Lung (tissue), 12 donors: ENCODE measurements around the gene SYN1. TPM values are rescaled to one million over a fixed set of nuclear protein-coding genes. Genes with fewer than 3 reads are reported as not detected.

Experiments
- ATAC-seq: fragments of 200-7000 bp; cut with Tn5 transposase; one replicate; pipeline ENCODE4 v1.9.1; 2020; ENCODE audit warnings: moderate number of reproducible peaks; ENCODE audit not compliant: insufficient read depth, low FRiP score
- DNase-seq, 3 donors: peaks; one replicate each; pipeline ENCODE4 v3.0.0-alpha.2; 2013 to 2017
- H3K27ac ChIP-seq, 2 donors: one replicate each; pipeline ENCODE4 v1.5.1; 2013; ENCODE audit warnings: mild to moderate bottlenecking in 2 of 2, moderate library complexity in 2 of 2, control low read depth in 1 of 2, inconsistent platforms in 1 of 2, low read depth in 1 of 2, low read length in 1 of 2
- H3K27me3 ChIP-seq, 3 donors: one replicate each; pipeline ENCODE4 v1.5.1; 2013; ENCODE audit warnings: low read length in 2 of 3; ENCODE audit not compliant: control insufficient read depth in 3 of 3, insufficient read depth in 3 of 3
- H3K36me3 ChIP-seq, 4 donors: one replicate each; pipeline ENCODE4 v1.5.1; 2013; ENCODE audit warnings: low read length in 4 of 4, mild to moderate bottlenecking in 1 of 4, moderate library complexity in 1 of 4; ENCODE audit not compliant: control insufficient read depth in 4 of 4, insufficient read depth in 4 of 4
- H3K4me1 ChIP-seq, 5 donors: one replicate each; pipeline ENCODE4 v1.5.1; 2013; ENCODE audit warnings: low read length in 5 of 5, mild to moderate bottlenecking in 2 of 5, moderate library complexity in 1 of 5; ENCODE audit not compliant: control insufficient read depth in 5 of 5, insufficient read depth in 5 of 5
- H3K4me3 ChIP-seq: one replicate; pipeline ENCODE4 v1.5.1; 2013; ENCODE audit warnings: mild to moderate bottlenecking, control low read depth, moderate library complexity
- H3K9ac ChIP-seq, 2 donors: one replicate each; pipeline ENCODE4 v1.5.1; 2013; ENCODE audit warnings: low read length in 2 of 2, control low read depth in 1 of 2; ENCODE audit not compliant: insufficient read depth in 1 of 2
- H3K9me3 ChIP-seq, 4 donors: one replicate each; pipeline ENCODE4 v1.5.1; 2013; ENCODE audit warnings: low read length in 3 of 4, mild to moderate bottlenecking in 1 of 4, moderate library complexity in 1 of 4; ENCODE audit not compliant: control insufficient read depth in 4 of 4, insufficient read depth in 3 of 4
- CTCF ChIP-seq: IDR thresholded peaks from 2 replicates; pipeline ENCODE4 v1.5.1; 2012; ENCODE audit warnings: mild to moderate bottlenecking; ENCODE audit errors: control extremely low read depth, extremely low read depth
- WGBS, 2 donors: extraction: QIAGEN DNeasy Blood & Tissue Kit; methylation state at CpG; one replicate each; pipeline ENCODE4 v1.1.7; 2013; 5-methylcytosine and 5-hydroxymethylcytosine counted together
- polyA plus RNA-seq, 2 donors: library from polyadenylated mRNA; stranded (reverse); fragments of 200-250 nt; gene quantifications; one replicate each; pipeline ENCODE4 v1.2.1, GENCODE V29; 2013
- total RNA-seq, 2 donors: library from RNA; depleted of rRNA in 1 of 2; stranded (reverse); fragments of >200 nt in 1 of 2; gene quantifications; one replicate each; pipeline ENCODE4 v1.2.1, GENCODE V29; 2014 to 2021
- donor health status: control.
- donor health status: control.
- donor health status: Bipolar disorder and iron deficiency.
- donor health status: healthy.
- donor health status: DM: yes; HTN: yes; CAD: no.

Gene SYN1
- total and polyA plus RNA-seq, 4 donors = 0.11 to 4.5 (median 1.3) TPM

- no peak overlapping the region for H3K9ac ChIP-seq
- H3K27ac ChIP-seq = no peak overlapping the region
- no peaks in the 10 kb centered on the region for H3K27me3 ChIP-seq
- no peaks in the 10 kb centered on the region for H3K4me1 ChIP-seq
- WGBS, 2 donors = 84 to 91% methylated on average over 3 of the region's 3 CpGs
- no peak for TF ChIP-seq CTCF
- DNase-seq (no peak), ATAC-seq (no peak)
- peaks cover 0 to 8% (median 2%) of the 10 kb centered on the region in 4 donors for H3K9me3 ChIP-seq
- H3K36me3 ChIP-seq = no peaks in the 10 kb centered on the region
- H3K4me3 ChIP-seq = no peak overlapping the region
Observed at GRCh38 chrX:47597222-47597621, 22.4 kb downstream of the SYN1 start.

GRCh38 chrX:47596256-47596655 lies 23.4 kb downstream of the SYN1 start:
- H3K9me3 ChIP-seq = peaks cover 0 to 8% (median 2%) of the 10 kb centered on the region in 4 donors
- WGBS, 2 donors = 68 to 83% methylated on average over 2 of the region's 2 CpGs
- no peak overlapping the region for H3K4me3 ChIP-seq
- no peaks in the 10 kb centered on the region for H3K27me3 ChIP-seq
- DNase-seq (peak in 1 of 3 donors; percentile 35), ATAC-seq (no peak)
- H3K27ac ChIP-seq = no peak overlapping the region
- H3K9ac ChIP-seq = no peak overlapping the region
- no peaks in the 10 kb centered on the region for H3K36me3 ChIP-seq
- no peaks in the 10 kb centered on the region for H3K4me1 ChIP-seq
- TF ChIP-seq CTCF = no peak

GRCh38 chrX:47595716-47596251 lies 23.9 kb downstream of the SYN1 start:
- H3K36me3 ChIP-seq = no peaks in the 10 kb centered on the region
- H3K4me3 ChIP-seq = no peak overlapping the region
- peaks cover 0 to 8% (median 2%) of the 10 kb centered on the region in 4 donors for H3K9me3 ChIP-seq
- no peaks in the 10 kb centered on the region for H3K4me1 ChIP-seq
- H3K27ac ChIP-seq = no peak overlapping the region
- DNase-seq (peak in 2 of 3 donors; percentile 40 to 44), ATAC-seq (no peak)
- TF ChIP-seq CTCF = no peak
- WGBS, 2 donors = 66 to 75% methylated on average over 1 of the region's 1 CpG
- no peak overlapping the region for H3K9ac ChIP-seq
- no peaks in the 10 kb centered on the region for H3K27me3 ChIP-seq

- Histone ChIP-seq H3K27me3 (no peaks in the 10 kb centered on the region), H3K36me3 (no peaks in the 10 kb centered on the region), H3K9ac (no peak overlapping the region), H3K27ac (no peak overlapping the region), H3K4me3 (no peak overlapping the region), H3K9me3 (peaks cover 0 to 8% (median 0%) of the 10 kb centered on the region in 4 donors), H3K4me1 (no peaks in the 10 kb centered on the region)
- 66 to 87% methylated on average over 4 of the region's 4 CpGs for WGBS, 2 donors
- DNase-seq = no peak
- TF ChIP-seq CTCF = no peak
- no peak for ATAC-seq
Observed at GRCh38 chrX:47593522-47593921, 26.1 kb downstream of the SYN1 start.
